Loucy (cell line): Measurements from ENCODE around the gene GBF1.

Experiments
- CTCF ChIP-seq: fragments of 200-600 bp; sonication (generic); conservative IDR thresholded peaks from 2 replicates; pipeline ENCODE4 v1.5.1; 2014; ENCODE audit warnings: mild to moderate bottlenecking, antibody characterized with exemption, low read length
- EZH2phosphoT487 ChIP-seq: fragments of 200-600 bp; IDR thresholded peaks from 2 replicates; pipeline ENCODE4 v1.6.1; 2018; ENCODE audit warnings: antibody characterized with exemption, mild to moderate bottlenecking, moderate library complexity, borderline replicate concordance

DNA sequence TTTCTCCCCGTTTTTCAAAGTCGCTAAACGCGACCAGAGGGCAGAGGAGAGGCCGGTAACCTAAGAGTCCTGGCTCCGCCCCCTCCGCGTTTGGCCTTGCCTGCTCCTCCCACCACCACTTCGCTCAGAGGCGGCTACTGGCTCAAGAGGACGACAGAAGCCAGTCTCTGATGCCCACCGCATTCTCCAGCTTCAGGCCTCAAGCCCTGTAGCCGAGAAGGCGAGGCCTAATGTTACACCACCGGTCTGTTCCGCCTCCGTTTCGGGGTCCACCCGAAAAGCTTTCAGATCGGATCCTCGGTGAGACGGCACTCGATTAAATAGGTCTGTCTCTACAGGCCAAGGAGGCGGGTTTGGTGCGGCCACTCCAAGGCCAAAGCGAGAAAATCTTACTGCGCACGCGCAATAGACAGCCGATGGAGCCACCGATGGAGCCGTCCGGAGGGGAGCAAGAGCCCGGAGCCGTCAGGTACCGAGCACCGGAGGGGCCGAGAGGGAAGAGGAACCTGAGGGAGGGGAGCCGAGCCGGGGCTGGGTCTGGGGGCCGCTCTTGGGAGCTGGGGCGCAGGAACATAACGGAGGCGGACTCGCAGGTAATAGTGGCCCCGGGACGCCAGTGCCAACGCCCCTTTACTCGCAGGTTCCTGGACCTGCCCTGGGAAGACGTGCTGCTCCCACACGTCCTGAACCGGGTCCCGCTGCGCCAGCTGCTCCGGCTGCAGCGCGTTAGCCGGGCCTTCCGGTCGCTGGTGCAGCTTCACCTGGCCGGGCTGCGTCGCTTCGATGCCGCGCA is 175.6 kb downstream of the GBF1 start, which contains the start of gene FBXL15:
- TF ChIP-seq CTCF (no peak), EZH2phosphoT487 (no peak)
